Inflammatory macrophage (primary cell): ENCODE measurements around the gene UXT.
A peak's percentile ranks its signal among the peaks of the same experiment; 100 is the strongest.
"Not testable (repeated sequence)": the region's sequence is repeated elsewhere in the genome, so short reads cannot be mapped to it uniquely, and the experiment has no call there.

Experiments
- DNase-seq, 2 donors: peaks; one replicate each; pipeline ENCODE4 v3.0.0-alpha.2; 2020 to 2022
- total RNA-seq, 18 experiments: gene quantifications; one replicate each; lab custom pipeline; 2026; ENCODE audit warnings: mixed read lengths in 6 of 18, inconsistent platforms in 2 of 18; lab: John Stamatoyannopoulos, UW

UXT gene
- 24.4 to 39.6 (median 33.8) reads per million in 18 experiments for total RNA-seq

GRCh38 chrX:47658684-47659420, at the start of gene UXT:
UXT (minus strand) TSS chrX:47659180; CDS start chrX:47658927, 253 bp downstream.
- DNase-seq = peak; percentile 95

- DNase-seq = no peak
Measured at GRCh38 chrX:47707031-47707780, 48.2 kb upstream of the UXT start.

GRCh38 chrX:47706575-47706974, 47.6 kb upstream of the UXT start:
- DNase-seq = peak in 1 of 2 donors; percentile 24

- DNase-seq = no peak
Measured at GRCh38 chrX:47704736-47705135, 45.8 kb upstream of the UXT start.

- DNase-seq = no peak
Measured at GRCh38 chrX:47697181-47697580, 38.2 kb upstream of the UXT start.

GRCh38 chrX:47690175-47690574, 31.2 kb upstream of the UXT start:
- DNase-seq = peak; percentile 5 to 28

- no peak for DNase-seq
Measured at GRCh38 chrX:47687263-47687662, 28.3 kb upstream of the UXT start.

GRCh38 chrX:47683829-47684205, 24.8 kb upstream of the UXT start:
- no peak for DNase-seq

GRCh38 chrX:47683184-47683828, 24.3 kb upstream of the UXT start:
- DNase-seq = no peak

GRCh38 chrX:47675959-47676859, 17.2 kb upstream of the UXT start:
- peak; percentile 62 to 67 for DNase-seq

- no peak for DNase-seq
Measured at GRCh38 chrX:47674776-47675175, 15.8 kb upstream of the UXT start.

GRCh38 chrX:47665797-47666196, 6.8 kb upstream of the UXT start:
- not testable (repeated sequence) for DNase-seq

- DNase-seq = no peak
Measured at GRCh38 chrX:47664737-47665136, 5.8 kb upstream of the UXT start.

GRCh38 chrX:47662144-47662657, 3.2 kb upstream of the UXT start:
- peak; percentile 83 to 86 for DNase-seq

GRCh38 chrX:47661539-47661938, 2.6 kb upstream of the UXT start:
- no peak for DNase-seq

- DNase-seq = no peak
Measured at GRCh38 chrX:47659421-47659726, 394 bp upstream of the UXT start.

- DNase-seq = no peak
Measured at GRCh38 chrX:47658301-47658683, 688 bp downstream of the UXT start.

GRCh38 chrX:47651043-47651905, 7.7 kb downstream of the UXT start:
- no peak for DNase-seq

GRCh38 chrX:47650164-47651042, 8.6 kb downstream of the UXT start, which contains the start of gene ELK1:
ELK1 (minus strand) TSS chrX:47650563; CDS start chrX:47641441, 9,122 bp downstream.
- peak; percentile 95 to 96 for DNase-seq

GRCh38 chrX:47649781-47650163, 9.2 kb downstream of the UXT start:
- no peak for DNase-seq
